Fibroblast of mammary gland (primary cell): ENCODE measurements around the gene TJP1.

Experiments used
- DNase-seq: peaks from one replicate; pipeline ENCODE4 v3.0.0-alpha.2; 2010; ENCODE audit warnings: low read depth
- H3K4me3 ChIP-seq: 2 replicates; pipeline ENCODE4 v1.5.1; 2011; ENCODE audit warnings: low read depth, mild to moderate bottlenecking, low read length, moderate library complexity; ENCODE audit not compliant: control insufficient read depth
- TF ChIP-seq, protein P1 (sequence below): conservative IDR thresholded peaks from 2 replicates; pipeline ENCODE4 v1.5.1; 2011; ENCODE audit warnings: low read depth, low read length, inconsistent platforms; ENCODE audit not compliant: control insufficient read depth, insufficient read depth

Gene TJP1

GRCh38 chr15:29842290-29842689 is 20.0 kb upstream of the TJP1 start:
- TF ChIP-seq, protein P1, sequence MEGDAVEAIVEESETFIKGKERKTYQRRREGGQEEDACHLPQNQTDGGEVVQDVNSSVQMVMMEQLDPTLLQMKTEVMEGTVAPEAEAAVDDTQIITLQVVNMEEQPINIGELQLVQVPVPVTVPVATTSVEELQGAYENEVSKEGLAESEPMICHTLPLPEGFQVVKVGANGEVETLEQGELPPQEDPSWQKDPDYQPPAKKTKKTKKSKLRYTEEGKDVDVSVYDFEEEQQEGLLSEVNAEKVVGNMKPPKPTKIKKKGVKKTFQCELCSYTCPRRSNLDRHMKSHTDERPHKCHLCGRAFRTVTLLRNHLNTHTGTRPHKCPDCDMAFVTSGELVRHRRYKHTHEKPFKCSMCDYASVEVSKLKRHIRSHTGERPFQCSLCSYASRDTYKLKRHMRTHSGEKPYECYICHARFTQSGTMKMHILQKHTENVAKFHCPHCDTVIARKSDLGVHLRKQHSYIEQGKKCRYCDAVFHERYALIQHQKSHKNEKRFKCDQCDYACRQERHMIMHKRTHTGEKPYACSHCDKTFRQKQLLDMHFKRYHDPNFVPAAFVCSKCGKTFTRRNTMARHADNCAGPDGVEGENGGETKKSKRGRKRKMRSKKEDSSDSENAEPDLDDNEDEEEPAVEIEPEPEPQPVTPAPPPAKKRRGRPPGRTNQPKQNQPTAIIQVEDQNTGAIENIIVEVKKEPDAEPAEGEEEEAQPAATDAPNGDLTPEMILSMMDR: no peak
- H3K4me3 ChIP-seq: no peak overlapping the region
- DNase-seq: no peak

GRCh38 chr15:29840926-29841325 is 18.7 kb upstream of the TJP1 start:
- DNase-seq: no peak
- TF ChIP-seq, protein P1: no peak
- H3K4me3 ChIP-seq: no peak overlapping the region

GRCh38 chr15:29840054-29840453 is 17.8 kb upstream of the TJP1 start:
- H3K4me3 ChIP-seq: no peak overlapping the region
- TF ChIP-seq, protein P1: no peak
- DNase-seq: no peak

DNA sequence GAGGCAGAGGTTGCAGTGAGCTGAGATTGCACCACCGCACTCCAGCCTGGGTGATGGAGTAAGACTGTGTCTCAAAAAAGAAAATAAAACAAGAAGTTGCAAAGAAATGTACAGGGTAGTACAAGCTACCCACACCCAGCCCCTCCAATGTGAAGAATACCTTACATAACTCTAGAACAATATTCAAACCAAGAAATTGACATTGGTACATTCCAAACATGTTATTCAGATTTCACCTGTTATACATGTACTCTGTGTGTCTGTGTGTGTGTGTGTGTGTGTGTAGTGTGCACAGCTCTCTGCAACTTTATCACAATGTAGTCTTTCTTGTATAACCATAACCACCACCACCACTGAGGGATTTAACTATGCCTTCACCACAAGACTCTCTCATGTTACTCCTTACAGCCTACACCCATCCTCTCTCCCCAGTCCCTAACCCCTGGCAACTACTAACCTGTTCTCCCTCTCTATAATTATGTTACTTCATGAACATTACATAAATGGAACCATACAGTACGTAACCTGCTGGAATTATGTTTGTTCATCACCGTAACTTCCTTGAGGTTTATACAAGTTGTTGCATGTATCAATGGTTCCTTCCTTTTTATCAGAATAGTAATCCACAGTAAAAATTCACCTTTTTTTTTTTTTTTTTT is 16.2 kb upstream of the TJP1 start:
- DNase-seq: no peak
- TF ChIP-seq, protein P1: no peak
- no peak overlapping the region for H3K4me3 ChIP-seq

GRCh38 chr15:29835301-29835700 is 13.0 kb upstream of the TJP1 start:
- DNase-seq: no peak
- TF ChIP-seq, protein P1: no peak
- H3K4me3 ChIP-seq: no peak overlapping the region

GRCh38 chr15:29832709-29833108 is 10.4 kb upstream of the TJP1 start:
- H3K4me3 ChIP-seq: no peak overlapping the region
- no peak for DNase-seq
- TF ChIP-seq, protein P1: no peak
